HG03108 (cell line): Measurements from ENCODE around the gene TBX4.
"Not testable (repeated sequence)": the region's sequence is repeated elsewhere in the genome, so short reads cannot be mapped to it uniquely, and the experiment has no call there.

ENCODE experiments used
- ATAC-seq: cut with Tn5 transposase; IDR thresholded peaks from one replicate; pipeline ENCODE4 v1.9.1; 2021; ENCODE audit warnings: moderate library complexity; ENCODE audit not compliant: unreplicated experiment

Gene TBX4

GRCh38 chr17:61519754-61520440 lies 67.7 kb downstream of the TBX4 start:
- ATAC-seq, result no peak

- no peak for ATAC-seq
These were observed 68.7 kb downstream of the TBX4 start for GRCh38 chr17:61520897-61521296.

- no peak for ATAC-seq
These were observed 69.9 kb downstream of the TBX4 start for GRCh38 chr17:61522088-61522487.

GRCh38 chr17:61524319-61524718 lies 72.1 kb downstream of the TBX4 start:
- no peak for ATAC-seq

GRCh38 chr17:61527441-61527840 lies 75.2 kb downstream of the TBX4 start:
- ATAC-seq, result not testable (repeated sequence)

GRCh38 chr17:61528171-61528570 lies 75.9 kb downstream of the TBX4 start:
- ATAC-seq, result no peak

GRCh38 chr17:61531223-61531622 lies 79.0 kb downstream of the TBX4 start:
- ATAC-seq, result no peak

- ATAC-seq, result no peak
These were observed 80.6 kb downstream of the TBX4 start for GRCh38 chr17:61532826-61533225.

- no peak for ATAC-seq
These were observed 81.6 kb downstream of the TBX4 start for GRCh38 chr17:61533797-61534196.

GRCh38 chr17:61534414-61534813 lies 82.2 kb downstream of the TBX4 start:
- ATAC-seq, result no peak
